Mesothelial cell of epicardium (in vitro differentiated cells): ENCODE data around the gene STAG1. TPM values are rescaled to one million over a fixed set of nuclear protein-coding genes. Genes with fewer than 3 reads are reported as not detected.
"Not testable (repeated sequence)": the region's sequence is repeated elsewhere in the genome, so short reads cannot be mapped to it uniquely, and the experiment has no call there.

Source experiments
- DNase-seq, 2 experiments: peaks; one replicate each; pipeline ENCODE4 v3.0.0; 2021; ENCODE audit warnings: low spot score in 2 of 2; ENCODE audit not compliant: unreplicated experiment in 2 of 2
- H3K27ac Mint-ChIP-seq: 2 replicates; pipeline ENCODE4 v1.8.0; 2021; ENCODE audit warnings: mixed read lengths
- H3K27me3 Mint-ChIP-seq: 2 replicates; pipeline ENCODE4 v1.8.0; 2021; ENCODE audit warnings: low read depth, mixed read lengths
- H3K36me3 Mint-ChIP-seq: 2 replicates; pipeline ENCODE4 v1.8.0; 2021; ENCODE audit warnings: mixed read lengths
- H3K4me1 Mint-ChIP-seq: 2 replicates; pipeline ENCODE4 v1.8.0; 2021; ENCODE audit warnings: mixed read lengths
- H3K4me3 Mint-ChIP-seq: 2 replicates; pipeline ENCODE4 v1.8.0; 2021; ENCODE audit warnings: mild to moderate bottlenecking, moderate library complexity, mixed read lengths
- H3K9me3 Mint-ChIP-seq: 2 replicates; pipeline ENCODE4 v1.8.0; 2021; ENCODE audit warnings: mixed read lengths
- CTCF ChIP-seq: fragments of 200-600 bp; sonication (generic); IDR thresholded peaks from one replicate; pipeline ENCODE4 v1.5.0; 2021; ENCODE audit warnings: antibody characterized with exemption; ENCODE audit not compliant: unreplicated experiment
- total RNA-seq: library from RNA; stranded (reverse); gene quantifications from 3 replicates; pipeline ENCODE4 v1.2.1, GENCODE V29; 2021

STAG1 gene
- total RNA-seq, 1 donor from 2014 or later, result 51.8 TPM

GRCh38 chr3:136645915-136646314 is 106.3 kb downstream of the STAG1 start:
- Mint-ChIP-seq H3K27me3 (no peaks in the 10 kb centered on the region), H3K4me1 (peaks cover 4% of the 10 kb centered on the region), H3K36me3 (no peaks in the 10 kb centered on the region), H3K4me3 (no peak overlapping the region), H3K27ac (no peak overlapping the region), H3K9me3 (peaks cover 8% of the 10 kb centered on the region)
- no peak for TF ChIP-seq CTCF
- no peak for DNase-seq

- H3K4me1 Mint-ChIP-seq, result peaks cover 10% of the 10 kb centered on the region
- H3K36me3 Mint-ChIP-seq, result no peaks in the 10 kb centered on the region
- no peak overlapping the region for H3K27ac Mint-ChIP-seq
- no peak overlapping the region for H3K4me3 Mint-ChIP-seq
- no peak for TF ChIP-seq CTCF
- no peak for DNase-seq
- peaks cover 8% of the 10 kb centered on the region for H3K9me3 Mint-ChIP-seq
- H3K27me3 Mint-ChIP-seq, result no peaks in the 10 kb centered on the region
These were observed 108.0 kb downstream of the STAG1 start for GRCh38 chr3:136644212-136644611.

GRCh38 chr3:136643380-136643779 is 108.8 kb downstream of the STAG1 start:
- H3K4me1 Mint-ChIP-seq, result peaks cover 13% of the 10 kb centered on the region
- not testable (repeated sequence) for H3K36me3 Mint-ChIP-seq, H3K27ac Mint-ChIP-seq

GRCh38 chr3:136642711-136643110 is 109.5 kb downstream of the STAG1 start:
- no peak for DNase-seq
- Mint-ChIP-seq H3K9me3 (peaks cover 8% of the 10 kb centered on the region), H3K36me3 (no peaks in the 10 kb centered on the region), H3K4me1 (peaks cover 13% of the 10 kb centered on the region), H3K27ac (no peak overlapping the region), H3K4me3 (no peak overlapping the region), H3K27me3 (no peaks in the 10 kb centered on the region)
- no peak for TF ChIP-seq CTCF

More at GRCh38 chr3:136643380-136643779, 108.8 kb downstream of the STAG1 start:
- H3K4me3 Mint-ChIP-seq, H3K9me3 Mint-ChIP-seq, H3K27me3 Mint-ChIP-seq, DNase-seq: not testable (repeated sequence)

GRCh38 chr3:136639069-136639468 is 113.1 kb downstream of the STAG1 start:
- Mint-ChIP-seq H3K9me3 (peaks cover 19% of the 10 kb centered on the region), H3K36me3 (peaks cover 12% of the 10 kb centered on the region), H3K27ac (no peak overlapping the region), H3K4me1 (peaks cover 19% of the 10 kb centered on the region), H3K4me3 (no peak overlapping the region), H3K27me3 (no peaks in the 10 kb centered on the region)
- TF ChIP-seq CTCF, result no peak
- no peak for DNase-seq

GRCh38 chr3:136637176-136637575 is 115.0 kb downstream of the STAG1 start:
- no peak for TF ChIP-seq CTCF
- no peak overlapping the region for H3K4me3 Mint-ChIP-seq
- peaks cover 14% of the 10 kb centered on the region for H3K9me3 Mint-ChIP-seq
- peaks cover 12% of the 10 kb centered on the region for H3K36me3 Mint-ChIP-seq
- no peaks in the 10 kb centered on the region for H3K27me3 Mint-ChIP-seq
- peak overlapping the region; percentile 3 for H3K27ac Mint-ChIP-seq
- no peak for DNase-seq
- peaks cover 29% of the 10 kb centered on the region for H3K4me1 Mint-ChIP-seq
